Measurements from ENCODE around the gene IL1RAPL2.

- TF ChIP-seq CTCF (IDR thresholded peaks at IDR 0.05) (no peak), POLR2A (IDR thresholded peaks at IDR 0.05) (no peak)
Observed at GRCh38 chrX:105006103-105006502, 440.1 kb downstream of the IL1RAPL2 start.

All from right lobe of liver (tissue), 4 donors.